GM19238 (cell line): ENCODE data around the gene FANCM.
"Not testable (repeated sequence)": the region's sequence is repeated elsewhere in the genome, so short reads cannot be mapped to it uniquely, and the experiment has no call there.

Source experiments
- DNase-seq: peaks from one replicate; pipeline ENCODE4 v3.0.0; 2011; ENCODE audit warnings: low spot score; ENCODE audit not compliant: insufficient read length

Gene FANCM

GRCh38 chr14:45136399-45136798, 669 bp downstream of the FANCM start:
- DNase-seq, result no peak

GRCh38 chr14:45140661-45141187, 5.0 kb downstream of the FANCM start:
- no peak for DNase-seq

- DNase-seq, result not testable (repeated sequence)
Observed at GRCh38 chr14:45142083-45142482, 6.4 kb downstream of the FANCM start.

- DNase-seq, result no peak
Observed at GRCh38 chr14:45144658-45145057, 8.9 kb downstream of the FANCM start.

- no peak for DNase-seq
Observed at GRCh38 chr14:45145214-45145613, 9.5 kb downstream of the FANCM start.

- DNase-seq, result no peak
Observed at GRCh38 chr14:45149602-45150001, 13.9 kb downstream of the FANCM start.

- DNase-seq, result no peak
Observed at GRCh38 chr14:45150386-45150890, 14.7 kb downstream of the FANCM start.

- DNase-seq, result no peak
Observed at GRCh38 chr14:45156067-45156466, 20.3 kb downstream of the FANCM start.

GRCh38 chr14:45169906-45170305, 34.2 kb downstream of the FANCM start:
- DNase-seq, result no peak

- DNase-seq, result no peak
Observed at GRCh38 chr14:45177076-45177475, 41.3 kb downstream of the FANCM start.

GRCh38 chr14:45181329-45181728, 45.6 kb downstream of the FANCM start:
- no peak for DNase-seq

- DNase-seq, result no peak
Observed at GRCh38 chr14:45181806-45182205, 46.1 kb downstream of the FANCM start.

GRCh38 chr14:45185100-45185814, 49.5 kb downstream of the FANCM start:
- no peak for DNase-seq

GRCh38 chr14:45194964-45195363, 59.2 kb downstream of the FANCM start:
- DNase-seq, result no peak

- no peak for DNase-seq
Observed at GRCh38 chr14:45198551-45198950, 62.8 kb downstream of the FANCM start.

- no peak for DNase-seq
Observed at GRCh38 chr14:45199230-45199629, 63.5 kb downstream of the FANCM start.

GRCh38 chr14:45201905-45202304, 66.2 kb downstream of the FANCM start:
- no peak for DNase-seq

- DNase-seq, result no peak
Observed at GRCh38 chr14:45204241-45204640, 68.5 kb downstream of the FANCM start.

GRCh38 chr14:45210159-45210558, 74.4 kb downstream of the FANCM start:
- DNase-seq, result no peak

- no peak for DNase-seq
Observed at GRCh38 chr14:45211295-45211694, 75.6 kb downstream of the FANCM start.

- DNase-seq, result no peak
Observed at GRCh38 chr14:45212231-45212630, 76.5 kb downstream of the FANCM start.

- DNase-seq, result not testable (repeated sequence)
Observed at GRCh38 chr14:45213716-45214115, 78.0 kb downstream of the FANCM start.

GRCh38 chr14:45214341-45214740, 78.6 kb downstream of the FANCM start:
- DNase-seq, result not testable (repeated sequence)
